Breast epithelium (tissue), 4 donors: ENCODE measurements around the gene CCDC73. TPM values are rescaled to one million over a fixed set of nuclear protein-coding genes. Genes with fewer than 3 reads are reported as not detected.
A peak's percentile ranks its signal among the peaks of the same experiment; 100 is the strongest.

ENCODE experiments used
- DNase-seq, 2 donors: peaks; one replicate each; pipeline ENCODE4 v3.0.0-alpha.2; 2019; ENCODE audit warnings: low spot score in 2 of 2
- H3K27ac ChIP-seq, 2 donors: fragments of 200-600 bp; sonication (generic) in 1 of 2; one replicate each; pipeline ENCODE4 v1.5.1; 2016 to 2019; ENCODE audit warnings: mild to moderate bottlenecking in 1 of 2
- H3K27me3 ChIP-seq, 2 donors: fragments of 200-600 bp; sonication (generic) in 1 of 2; one replicate each; pipeline versions ENCODE4 v1.5.1 to v1.6.0; 2017 to 2019; ENCODE audit warnings: control low read depth in 1 of 2, mild to moderate bottlenecking in 1 of 2
- H3K36me3 ChIP-seq: fragments of 200-600 bp; one replicate; pipeline ENCODE4 v1.5.1; 2019
- H3K4me1 ChIP-seq, 2 donors: fragments of 200-600 bp; sonication (generic); one replicate each; pipeline ENCODE4 v1.5.1; 2016 to 2019; ENCODE audit warnings: control low read depth in 1 of 2
- H3K4me3 ChIP-seq, 3 donors: fragments of 200-600 bp; sonication (generic); 1 replicate in 2 of 3; 2 replicates in 1 of 3; pipeline ENCODE4 v1.5.1; 2016 to 2019; ENCODE audit warnings: mild to moderate bottlenecking in 3 of 3, moderate library complexity in 2 of 3
- H3K9me3 ChIP-seq, 2 donors: fragments of 200-600 bp; sonication (generic) in 1 of 2; one replicate each; pipeline ENCODE4 v1.5.1; 2016 to 2019; ENCODE audit warnings: control low read depth in 1 of 2
- POLR2A ChIP-seq: fragments of 450-650 bp; IDR thresholded peaks from one replicate; pipeline ENCODE4 v1.6.1; 2016; ENCODE audit warnings: antibody characterized with exemption, mild to moderate bottlenecking, moderate library complexity
- POLR2AphosphoS5 ChIP-seq, 3 donors: sonication (generic); formaldehyde crosslinking; IDR thresholded peaks; one replicate each; pipeline ENCODE4 v1.6.1; 2017; ENCODE audit warnings: antibody characterized with exemption in 3 of 3
- intact Hi-C: fragments of 100-400 bp; cut with DNase I; formaldehyde crosslinking; loops from one replicate; pipeline ENCODE4 v1.15.1; 2023; ENCODE audit warnings: low total_unique reads
- total RNA-seq, 3 donors: library from RNA; depleted of rRNA; stranded (reverse); fragments of >200 nt; gene quantifications; one replicate each; pipeline ENCODE4 v1.1.0, GENCODE V29; 2016
- TF ChIP-seq, protein P1 (sequence below), 3 donors: fragments of 450-650 bp; IDR thresholded peaks; one replicate each; pipeline ENCODE4 v1.5.1; 2016 to 2017; ENCODE audit warnings: antibody characterized with exemption in 3 of 3, mild to moderate bottlenecking in 3 of 3, moderate library complexity in 3 of 3

CCDC73 gene
- total RNA-seq, 3 donors from 2014 or later: 0.15 to 0.33 TPM; not detected in 1

DNA sequence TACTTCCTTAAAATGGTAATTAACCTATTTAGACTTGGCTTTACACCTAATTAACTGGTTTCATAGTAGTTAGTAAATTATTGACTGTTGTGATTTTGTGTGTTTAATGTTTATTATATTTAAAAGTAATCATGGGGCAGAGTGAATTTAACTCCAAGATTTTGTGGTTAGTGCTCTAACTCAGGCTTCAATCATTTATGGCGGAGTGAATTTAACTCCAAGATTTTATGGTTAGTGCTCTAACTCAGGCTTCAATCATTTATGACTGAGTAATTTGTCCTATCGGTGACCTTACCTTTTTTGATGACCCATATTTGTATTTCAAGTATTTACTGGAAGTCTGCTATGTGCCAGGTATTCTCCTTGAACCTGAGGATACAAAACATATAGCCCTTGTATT is 42.5 kb upstream of the CCDC73 start:
- intact Hi-C loops: no loop called here
- no peak for DNase-seq
- Histone ChIP-seq H3K4me3 (no peak overlapping the region), H3K27ac (no peak overlapping the region), H3K36me3 (no peaks in the 10 kb centered on the region), H3K27me3 (no peaks in the 10 kb centered on the region), H3K4me1 (no peaks in the 10 kb centered on the region), H3K9me3 (no peaks in the 10 kb centered on the region)
- TF ChIP-seq POLR2A (no peak), POLR2AphosphoS5 (IDR thresholded peaks at IDR 0.05) (no peak)
- TF ChIP-seq, protein P1, sequence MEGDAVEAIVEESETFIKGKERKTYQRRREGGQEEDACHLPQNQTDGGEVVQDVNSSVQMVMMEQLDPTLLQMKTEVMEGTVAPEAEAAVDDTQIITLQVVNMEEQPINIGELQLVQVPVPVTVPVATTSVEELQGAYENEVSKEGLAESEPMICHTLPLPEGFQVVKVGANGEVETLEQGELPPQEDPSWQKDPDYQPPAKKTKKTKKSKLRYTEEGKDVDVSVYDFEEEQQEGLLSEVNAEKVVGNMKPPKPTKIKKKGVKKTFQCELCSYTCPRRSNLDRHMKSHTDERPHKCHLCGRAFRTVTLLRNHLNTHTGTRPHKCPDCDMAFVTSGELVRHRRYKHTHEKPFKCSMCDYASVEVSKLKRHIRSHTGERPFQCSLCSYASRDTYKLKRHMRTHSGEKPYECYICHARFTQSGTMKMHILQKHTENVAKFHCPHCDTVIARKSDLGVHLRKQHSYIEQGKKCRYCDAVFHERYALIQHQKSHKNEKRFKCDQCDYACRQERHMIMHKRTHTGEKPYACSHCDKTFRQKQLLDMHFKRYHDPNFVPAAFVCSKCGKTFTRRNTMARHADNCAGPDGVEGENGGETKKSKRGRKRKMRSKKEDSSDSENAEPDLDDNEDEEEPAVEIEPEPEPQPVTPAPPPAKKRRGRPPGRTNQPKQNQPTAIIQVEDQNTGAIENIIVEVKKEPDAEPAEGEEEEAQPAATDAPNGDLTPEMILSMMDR (IDR thresholded peaks at IDR 0.05): no peak

DNA sequence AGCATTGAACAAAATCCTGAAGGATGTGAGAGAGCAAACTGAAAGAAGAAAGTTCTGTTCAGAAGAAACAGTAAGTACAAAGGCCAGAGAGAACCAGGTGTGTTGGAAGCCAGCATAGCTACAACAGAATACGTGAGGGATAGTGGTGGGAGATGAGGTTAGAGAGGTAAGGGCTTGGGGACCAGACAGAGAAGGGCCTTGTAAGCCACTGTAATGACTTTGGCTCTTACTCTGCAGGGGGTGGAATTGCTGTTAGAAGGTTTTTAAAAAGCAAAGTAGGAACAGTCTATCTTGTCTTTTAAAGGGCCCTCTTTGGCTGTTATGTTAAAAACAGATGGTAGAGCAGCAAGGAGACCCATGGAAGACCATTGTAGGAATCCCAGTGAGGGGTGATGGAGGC is 39.5 kb upstream of the CCDC73 start:
- Histone ChIP-seq H3K9me3 (no peaks in the 10 kb centered on the region), H3K27ac (no peak overlapping the region), H3K4me3 (no peak overlapping the region), H3K4me1 (no peaks in the 10 kb centered on the region), H3K27me3 (no peaks in the 10 kb centered on the region), H3K36me3 (no peaks in the 10 kb centered on the region)
- no peak for DNase-seq
- TF ChIP-seq, protein P1 (IDR thresholded peaks at IDR 0.05): no peak
- TF ChIP-seq POLR2AphosphoS5 (IDR thresholded peaks at IDR 0.05) (no peak), POLR2A (no peak)
- intact Hi-C loops: loop anchor here (5.0 kb wide), 1 partner anchor 1333 kb away; no protein-coding TSS in a partner anchor

DNA sequence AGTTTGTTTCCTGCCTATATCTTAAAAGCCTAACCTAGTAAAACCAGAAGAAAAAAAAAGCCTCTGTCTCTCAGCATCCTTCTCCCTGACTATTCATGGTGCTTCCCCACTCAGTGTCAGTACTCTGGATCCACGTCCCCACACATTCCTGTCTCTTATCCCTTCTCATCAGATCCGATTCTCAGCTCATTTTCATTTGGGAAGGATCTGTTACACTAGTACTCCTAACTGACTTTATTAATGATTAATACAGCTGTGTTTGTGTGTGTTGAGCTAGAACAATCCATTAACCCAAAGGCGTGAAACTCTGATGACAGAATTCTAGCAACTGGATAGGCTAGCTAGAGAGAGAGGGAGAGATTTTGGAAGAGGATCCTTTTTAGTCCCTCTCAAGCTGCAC is 36.8 kb upstream of the CCDC73 start:
- Histone ChIP-seq H3K9me3 (no peaks in the 10 kb centered on the region), H3K27ac (no peak overlapping the region), H3K4me1 (no peaks in the 10 kb centered on the region), H3K36me3 (no peaks in the 10 kb centered on the region), H3K27me3 (no peaks in the 10 kb centered on the region), H3K4me3 (no peak overlapping the region)
- intact Hi-C loops: loop anchor here (5.0 kb wide), 1 partner anchor 1336 kb away; no protein-coding TSS in a partner anchor
- no peak for DNase-seq
- TF ChIP-seq, protein P1 (IDR thresholded peaks at IDR 0.05): no peak
- no peak for TF ChIP-seq POLR2A
- no peak for TF ChIP-seq POLR2AphosphoS5 (IDR thresholded peaks at IDR 0.05)

DNA sequence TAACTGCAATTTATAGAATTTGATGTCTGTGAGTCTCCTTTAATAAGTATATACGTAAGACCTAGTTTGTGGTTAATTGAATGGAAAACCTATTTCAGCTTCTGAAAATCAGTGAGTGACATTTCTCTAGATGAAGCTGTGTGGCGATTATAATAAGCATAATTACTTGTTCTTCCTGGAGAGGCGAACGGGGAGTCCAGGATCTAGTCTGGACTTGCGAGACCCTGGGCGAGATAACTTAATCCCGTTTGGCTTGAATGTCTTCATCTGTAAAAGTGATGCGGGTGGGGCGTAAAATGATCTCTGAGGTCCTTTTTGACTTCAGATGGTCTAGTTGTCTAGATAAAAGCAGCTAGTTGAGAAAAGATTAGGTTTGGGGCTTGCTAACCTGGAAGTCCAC is 36.3 kb upstream of the CCDC73 start:
- peak overlapping the region in 2 of 3 donors; percentile 75 to 76 for H3K4me3 ChIP-seq
- H3K9me3 ChIP-seq: no peaks in the 10 kb centered on the region
- TF ChIP-seq POLR2AphosphoS5 (IDR thresholded peaks at IDR 0.05): no peak
- TF ChIP-seq, protein P1 (IDR thresholded peaks at IDR 0.05): no peak
- TF ChIP-seq POLR2A: no peak
- intact Hi-C loops: loop anchor here (5.0 kb wide), 1 partner anchor 1337 kb away; no protein-coding TSS in a partner anchor
- no peaks in the 10 kb centered on the region for H3K36me3 ChIP-seq
- H3K4me1 ChIP-seq: no peaks in the 10 kb centered on the region
- no peak for DNase-seq
- H3K27ac ChIP-seq: no peak overlapping the region
- H3K27me3 ChIP-seq: no peaks in the 10 kb centered on the region

DNA sequence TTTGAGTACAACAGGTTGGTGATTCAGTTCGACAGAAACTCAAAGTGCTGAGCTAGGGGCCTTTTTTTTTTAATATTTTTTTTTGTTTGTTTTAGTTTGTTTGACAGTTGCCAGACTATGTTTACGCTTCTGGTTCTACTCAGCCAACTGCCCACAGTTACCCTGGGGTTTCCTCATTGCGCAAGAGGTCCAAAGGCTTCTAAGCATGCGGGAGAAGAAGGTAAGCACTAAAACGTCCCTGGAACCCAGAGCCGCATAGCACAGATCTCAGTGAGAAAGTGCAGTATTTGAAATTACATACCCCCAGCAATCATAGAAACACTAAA is 35.9 kb upstream of the CCDC73 start:
- Histone ChIP-seq H3K36me3 (no peaks in the 10 kb centered on the region), H3K4me1 (no peaks in the 10 kb centered on the region), H3K27ac (peak overlapping the region; percentile 76 to 89), H3K9me3 (no peaks in the 10 kb centered on the region), H3K27me3 (no peaks in the 10 kb centered on the region), H3K4me3 (peak overlapping the region; percentile 53 to 76 (median 75))
- DNase-seq: peak; percentile 34 to 56
- intact Hi-C loops: loop anchor here (5.0 kb wide), 1 partner anchor 1337 kb away; no protein-coding TSS in a partner anchor
- TF ChIP-seq, protein P1 (IDR thresholded peaks at IDR 0.05): no peak
- TF ChIP-seq POLR2A (no peak), POLR2AphosphoS5 (IDR thresholded peaks at IDR 0.05) (no peak)
